GM23248 (cell line): ENCODE results near the gene IMPACT.

Experiments used
- EZH2 ChIP-seq: fragments of 200-600 bp; sonication (generic); IDR thresholded peaks from 2 replicates; pipeline ENCODE4 v1.6.1; 2018; ENCODE audit warnings: antibody characterized with exemption, mild to moderate bottlenecking; ENCODE audit not compliant: insufficient read depth, poor library complexity, severe bottlenecking
- EZH2phosphoT487 ChIP-seq: fragments of 200-600 bp; sonication (generic); IDR thresholded peaks from 2 replicates; pipeline ENCODE4 v1.6.1; 2018; ENCODE audit warnings: antibody characterized with exemption, moderate library complexity, mild to moderate bottlenecking, low read depth; ENCODE audit not compliant: insufficient read depth

GRCh38 chr18:24479371-24479770, 52.9 kb downstream of the IMPACT start:
- TF ChIP-seq EZH2, result no peak
- no peak for TF ChIP-seq EZH2phosphoT487
